ENCODE measurements around the gene ANKRD52. TPM values are rescaled to one million over a fixed set of nuclear protein-coding genes. Genes with fewer than 3 reads are reported as not detected.

The ANKRD52 gene
- total RNA-seq, 1 donor from 2014 or later = 49.1 TPM

DNA sequence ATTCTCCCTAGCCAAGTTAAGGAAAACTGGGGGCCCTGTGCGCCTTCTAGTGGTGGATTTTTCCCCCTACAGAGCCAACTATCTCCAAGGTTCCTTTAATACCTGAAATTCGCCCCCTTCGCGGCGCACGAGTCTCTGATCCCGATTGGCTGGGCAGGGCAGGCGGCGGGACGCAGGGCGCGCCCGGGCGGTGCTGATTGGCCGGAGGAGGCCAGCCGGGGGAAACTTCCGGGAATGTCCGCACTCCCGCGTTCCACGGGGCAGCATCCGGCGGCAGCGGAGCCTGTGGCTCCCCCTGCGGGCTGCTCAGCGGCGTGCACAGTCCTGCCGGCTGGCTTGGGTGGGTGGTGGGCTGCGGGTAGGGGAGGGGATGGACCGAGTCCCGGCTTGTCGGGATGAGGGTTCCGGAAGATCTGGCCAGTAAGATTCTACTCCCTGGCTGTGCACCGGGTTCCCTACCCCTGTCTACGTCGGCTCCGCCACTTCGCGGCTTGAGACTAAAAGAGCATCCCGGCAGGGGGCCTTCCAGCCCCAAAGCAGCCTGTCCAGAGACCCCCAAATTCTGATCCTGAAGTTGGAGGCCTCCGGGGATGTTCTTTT is 34.0 kb downstream of the ANKRD52 start, which contains the start of gene NABP2:
TSS of gene NABP2 (plus strand) at position 241 of the 600 bp plus-strand sequence. CDS start 515 bp downstream, outside the sequence.
- TF ChIP-seq, protein P1, sequence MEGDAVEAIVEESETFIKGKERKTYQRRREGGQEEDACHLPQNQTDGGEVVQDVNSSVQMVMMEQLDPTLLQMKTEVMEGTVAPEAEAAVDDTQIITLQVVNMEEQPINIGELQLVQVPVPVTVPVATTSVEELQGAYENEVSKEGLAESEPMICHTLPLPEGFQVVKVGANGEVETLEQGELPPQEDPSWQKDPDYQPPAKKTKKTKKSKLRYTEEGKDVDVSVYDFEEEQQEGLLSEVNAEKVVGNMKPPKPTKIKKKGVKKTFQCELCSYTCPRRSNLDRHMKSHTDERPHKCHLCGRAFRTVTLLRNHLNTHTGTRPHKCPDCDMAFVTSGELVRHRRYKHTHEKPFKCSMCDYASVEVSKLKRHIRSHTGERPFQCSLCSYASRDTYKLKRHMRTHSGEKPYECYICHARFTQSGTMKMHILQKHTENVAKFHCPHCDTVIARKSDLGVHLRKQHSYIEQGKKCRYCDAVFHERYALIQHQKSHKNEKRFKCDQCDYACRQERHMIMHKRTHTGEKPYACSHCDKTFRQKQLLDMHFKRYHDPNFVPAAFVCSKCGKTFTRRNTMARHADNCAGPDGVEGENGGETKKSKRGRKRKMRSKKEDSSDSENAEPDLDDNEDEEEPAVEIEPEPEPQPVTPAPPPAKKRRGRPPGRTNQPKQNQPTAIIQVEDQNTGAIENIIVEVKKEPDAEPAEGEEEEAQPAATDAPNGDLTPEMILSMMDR (IDR thresholded peaks at IDR 0.05; ENCODE audit: partially characterized antibody, unreplicated experiment) = peak; percentile 83
- peak within 1 kb of the TSS; percentile 52 for H3K27ac Mint-ChIP-seq (ENCODE audit: unreplicated experiment)

GRCh38 chr12:56223571-56224101 is 34.5 kb downstream of the ANKRD52 start:
- Mint-ChIP-seq H3K9me3 (ENCODE audit: unreplicated experiment) (peaks cover 6% of the 10 kb centered on the region), H3K27ac (ENCODE audit: unreplicated experiment) (peak overlapping the region; percentile 46), H3K4me3 (ENCODE audit: unreplicated experiment) (peak overlapping the region; percentile 72), H3K36me3 (ENCODE audit: unreplicated experiment) (no peaks in the 10 kb centered on the region), H3K4me1 (ENCODE audit: low read depth, unreplicated experiment) (peaks cover 13% of the 10 kb centered on the region), H3K27me3 (ENCODE audit: unreplicated experiment) (peaks cover 5% of the 10 kb centered on the region)
- no peak for DNase-seq
- TF ChIP-seq, protein P1 (IDR thresholded peaks at IDR 0.05; ENCODE audit: partially characterized antibody, unreplicated experiment) = no peak

More for the DNA sequence above, 34.0 kb downstream of the ANKRD52 start, which contains the start of gene NABP2:
- H3K4me3 Mint-ChIP-seq (ENCODE audit: unreplicated experiment) = peak within 1 kb of the TSS; percentile 75
- H3K4me1 Mint-ChIP-seq (ENCODE audit: low read depth, unreplicated experiment) = peaks cover 13% of the 10 kb centered on the region
- H3K36me3 Mint-ChIP-seq (ENCODE audit: unreplicated experiment) = no peaks in the 10 kb centered on the region
- peak; percentile 98 for DNase-seq
- peaks cover 6% of the 10 kb centered on the region for H3K9me3 Mint-ChIP-seq (ENCODE audit: unreplicated experiment)
- H3K27me3 Mint-ChIP-seq (ENCODE audit: unreplicated experiment) = peaks cover 5% of the 10 kb centered on the region

GRCh38 chr12:56222531-56222895 is 35.7 kb downstream of the ANKRD52 start:
- H3K27me3 Mint-ChIP-seq (ENCODE audit: unreplicated experiment) = peaks cover 5% of the 10 kb centered on the region
- peak overlapping the region; percentile 92 for H3K27ac Mint-ChIP-seq (ENCODE audit: unreplicated experiment)
- TF ChIP-seq, protein P1 (IDR thresholded peaks at IDR 0.05; ENCODE audit: partially characterized antibody, unreplicated experiment) = peak; percentile 5
- H3K4me1 Mint-ChIP-seq (ENCODE audit: low read depth, unreplicated experiment) = peaks cover 13% of the 10 kb centered on the region
- no peaks in the 10 kb centered on the region for H3K36me3 Mint-ChIP-seq (ENCODE audit: unreplicated experiment)
- H3K4me3 Mint-ChIP-seq (ENCODE audit: unreplicated experiment) = peak overlapping the region; percentile 100
- H3K9me3 Mint-ChIP-seq (ENCODE audit: unreplicated experiment) = peaks cover 6% of the 10 kb centered on the region
- no peak for DNase-seq

DNA sequence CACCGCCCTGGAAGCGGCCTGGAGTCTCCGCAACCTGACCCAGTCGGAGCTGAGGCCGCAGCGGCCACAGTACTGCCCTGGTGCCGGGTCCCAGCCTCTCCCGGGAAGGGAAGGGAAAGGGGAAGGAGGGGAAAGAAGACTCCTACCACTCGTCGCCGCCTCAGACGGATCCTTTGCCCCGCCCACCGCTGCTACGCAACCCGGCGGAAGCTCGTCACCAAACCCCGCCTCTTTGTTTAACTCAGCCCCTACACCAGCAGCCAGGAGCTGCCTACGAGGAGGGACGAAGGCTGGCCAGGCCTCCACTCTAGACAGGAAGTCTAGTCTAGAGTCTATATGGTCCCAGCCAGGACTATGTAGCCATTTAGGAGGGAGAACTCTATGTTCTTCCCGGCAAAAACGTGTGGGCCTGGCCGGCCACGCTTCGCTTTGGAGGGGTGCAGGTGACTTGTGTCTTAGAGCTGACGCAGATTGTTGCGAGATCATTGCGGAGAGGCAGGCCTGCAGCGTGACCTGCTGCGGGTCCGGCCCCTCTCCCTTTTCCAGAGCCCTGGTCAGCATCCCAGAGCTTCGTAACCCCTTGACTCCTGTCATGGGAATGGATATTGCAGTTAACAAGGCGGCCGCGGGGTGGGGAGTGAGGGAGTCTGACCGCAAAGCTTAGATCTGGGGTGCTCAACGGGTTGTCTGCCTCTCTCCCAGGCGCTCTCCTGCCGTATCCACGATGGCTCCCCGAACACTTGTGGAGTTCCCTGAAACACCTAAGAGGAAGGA is 36.2 kb downstream of the ANKRD52 start, which contains the start of gene RNF41:
TSS of gene RNF41 (minus strand) at position 166 of the 774 bp plus-strand sequence. CDS start 7,875 bp downstream, outside the sequence.
- Mint-ChIP-seq H3K9me3 (ENCODE audit: unreplicated experiment) (peaks cover 6% of the 10 kb centered on the region), H3K4me1 (ENCODE audit: low read depth, unreplicated experiment) (peaks cover 13% of the 10 kb centered on the region), H3K27me3 (ENCODE audit: unreplicated experiment) (peaks cover 5% of the 10 kb centered on the region), H3K36me3 (ENCODE audit: unreplicated experiment) (no peaks in the 10 kb centered on the region), H3K27ac (ENCODE audit: unreplicated experiment) (peak within 1 kb of the TSS; percentile 92), H3K4me3 (ENCODE audit: unreplicated experiment) (peak within 1 kb of the TSS; percentile 100)
- peak; percentile 94 for DNase-seq
- TF ChIP-seq, protein P1 (IDR thresholded peaks at IDR 0.05; ENCODE audit: partially characterized antibody, unreplicated experiment) = peak; percentile 33

All from glutamatergic neuron (in vitro differentiated cells).